ENCODE measurements around the gene CDK2. TPM values are rescaled to one million over a fixed set of nuclear protein-coding genes. Genes with fewer than 3 reads are reported as not detected.
"Not testable (repeated sequence)": the region's sequence is repeated elsewhere in the genome, so short reads cannot be mapped to it uniquely, and the experiment has no call there.

The CDK2 gene
- total RNA-seq, 1 donor from 2014 or later: 46.5 TPM

GRCh38 chr12:55979069-55979468 lies 12.4 kb downstream of the CDK2 start:
- H3K9ac ChIP-seq: no peak overlapping the region
- no peak overlapping the region for H3K27ac Mint-ChIP-seq
- H3K27me3 ChIP-seq: no peaks in the 10 kb centered on the region
- peaks cover 28% of the 10 kb centered on the region for H4K20me1 ChIP-seq (ENCODE audit: low read depth)
- H3K27ac ChIP-seq: no peak overlapping the region
- peaks cover 77% of the 10 kb centered on the region for H3K79me2 ChIP-seq (ENCODE audit: low read depth)
- H3K9me3 Mint-ChIP-seq: no peaks in the 10 kb centered on the region
- H3K27me3 Mint-ChIP-seq (ENCODE audit: insufficient read depth, low read depth): no peaks in the 10 kb centered on the region
- no peak overlapping the region for H3K4me2 ChIP-seq
- no peak for DNase-seq (ENCODE audit: low spot score)
- no peak overlapping the region for H3K4me3 ChIP-seq
- no peaks in the 10 kb centered on the region for H3K36me3 ChIP-seq
- H3K36me3 Mint-ChIP-seq: peaks cover 32% of the 10 kb centered on the region
- H3K4me1 Mint-ChIP-seq: peaks cover 9% of the 10 kb centered on the region
- TF ChIP-seq CTCF (IDR thresholded peaks at IDR 0.05) (no peak), EZH2 (IDR thresholded peaks at IDR 0.05) (no peak), EZH2phosphoT487 (IDR thresholded peaks at IDR 0.05) (no peak)
- H3F3A ChIP-seq (ENCODE audit: low read depth): peaks cover 14% of the 10 kb centered on the region
- no peak overlapping the region for H2AFZ ChIP-seq (replicated peaks)
- peaks cover 6% of the 10 kb centered on the region for H3K4me1 ChIP-seq
- no peaks in the 10 kb centered on the region for H3K9me3 ChIP-seq (ENCODE audit: low read depth)
- H3K4me3 Mint-ChIP-seq: no peak overlapping the region

- H3K36me3 ChIP-seq; H3K27me3 Mint-ChIP-seq (ENCODE audit: insufficient read depth, low read depth); H3K4me1 ChIP-seq; H3K4me2 ChIP-seq; H3K4me1 Mint-ChIP-seq; H3K4me3 ChIP-seq; H3K9me3 ChIP-seq (ENCODE audit: low read depth); H3F3A ChIP-seq (ENCODE audit: low read depth); H3K27ac ChIP-seq; H3K27ac Mint-ChIP-seq; H3K4me3 Mint-ChIP-seq; H2AFZ ChIP-seq (replicated peaks); H3K27me3 ChIP-seq; H3K9me3 Mint-ChIP-seq; H3K9ac ChIP-seq; DNase-seq (ENCODE audit: low spot score): not testable (repeated sequence)
- peaks cover 39% of the 10 kb centered on the region for H3K36me3 Mint-ChIP-seq
- H3K79me2 ChIP-seq (ENCODE audit: low read depth): peaks cover 49% of the 10 kb centered on the region
- peaks cover 31% of the 10 kb centered on the region for H4K20me1 ChIP-seq (ENCODE audit: low read depth)
Measured at GRCh38 chr12:55981882-55982281, 15.3 kb downstream of the CDK2 start.

- H3K36me3 ChIP-seq: no peaks in the 10 kb centered on the region
- no peaks in the 10 kb centered on the region for H3F3A ChIP-seq (ENCODE audit: low read depth)
- H2AFZ ChIP-seq (replicated peaks): no peak overlapping the region
- H3K79me2 ChIP-seq (ENCODE audit: low read depth): peaks cover 44% of the 10 kb centered on the region
- H3K9me3 ChIP-seq (ENCODE audit: low read depth): no peaks in the 10 kb centered on the region
- no peak overlapping the region for H3K4me3 ChIP-seq
- Mint-ChIP-seq H3K36me3 (peaks cover 37% of the 10 kb centered on the region), H3K4me1 (no peaks in the 10 kb centered on the region), H3K9me3 (no peaks in the 10 kb centered on the region), H3K27me3 (ENCODE audit: insufficient read depth, low read depth) (no peaks in the 10 kb centered on the region), H3K4me3 (no peak overlapping the region), H3K27ac (no peak overlapping the region)
- no peaks in the 10 kb centered on the region for H3K27me3 ChIP-seq
- TF ChIP-seq EZH2phosphoT487 (IDR thresholded peaks at IDR 0.05) (no peak), CTCF (IDR thresholded peaks at IDR 0.05) (no peak), EZH2 (IDR thresholded peaks at IDR 0.05) (no peak)
- no peak for DNase-seq (ENCODE audit: low spot score)
- H3K4me1 ChIP-seq: no peaks in the 10 kb centered on the region
- H3K9ac ChIP-seq: no peak overlapping the region
- no peak overlapping the region for H3K4me2 ChIP-seq
- peaks cover 27% of the 10 kb centered on the region for H4K20me1 ChIP-seq (ENCODE audit: low read depth)
- no peak overlapping the region for H3K27ac ChIP-seq
Measured at GRCh38 chr12:55982319-55982936, 15.8 kb downstream of the CDK2 start.

GRCh38 chr12:55983232-55983842 lies 16.7 kb downstream of the CDK2 start:
- no peak for TF ChIP-seq EZH2 (IDR thresholded peaks at IDR 0.05)
- TF ChIP-seq CTCF (IDR thresholded peaks at IDR 0.05): no peak
- no peak for TF ChIP-seq EZH2phosphoT487 (IDR thresholded peaks at IDR 0.05)
- Histone ChIP-seq H3K27ac (no peak overlapping the region), H2AFZ (replicated peaks) (no peak overlapping the region), H3K4me1 (no peaks in the 10 kb centered on the region), H3K9me3 (ENCODE audit: low read depth) (no peaks in the 10 kb centered on the region), H3K36me3 (no peaks in the 10 kb centered on the region), H3K79me2 (ENCODE audit: low read depth) (peaks cover 35% of the 10 kb centered on the region), H3K9ac (no peak overlapping the region), H3K4me2 (no peak overlapping the region), H3F3A (ENCODE audit: low read depth) (no peaks in the 10 kb centered on the region), H3K27me3 (no peaks in the 10 kb centered on the region), H4K20me1 (ENCODE audit: low read depth) (peaks cover 25% of the 10 kb centered on the region), H3K4me3 (no peak overlapping the region)
- H3K4me3 Mint-ChIP-seq: no peak overlapping the region
- H3K4me1 Mint-ChIP-seq: no peaks in the 10 kb centered on the region
- peaks cover 35% of the 10 kb centered on the region for H3K36me3 Mint-ChIP-seq
- no peak for DNase-seq (ENCODE audit: low spot score)
- H3K27me3 Mint-ChIP-seq (ENCODE audit: insufficient read depth, low read depth): no peaks in the 10 kb centered on the region
- no peaks in the 10 kb centered on the region for H3K9me3 Mint-ChIP-seq
- H3K27ac Mint-ChIP-seq: no peak overlapping the region
